ENCODE data around the gene DEAF1.

DNA sequence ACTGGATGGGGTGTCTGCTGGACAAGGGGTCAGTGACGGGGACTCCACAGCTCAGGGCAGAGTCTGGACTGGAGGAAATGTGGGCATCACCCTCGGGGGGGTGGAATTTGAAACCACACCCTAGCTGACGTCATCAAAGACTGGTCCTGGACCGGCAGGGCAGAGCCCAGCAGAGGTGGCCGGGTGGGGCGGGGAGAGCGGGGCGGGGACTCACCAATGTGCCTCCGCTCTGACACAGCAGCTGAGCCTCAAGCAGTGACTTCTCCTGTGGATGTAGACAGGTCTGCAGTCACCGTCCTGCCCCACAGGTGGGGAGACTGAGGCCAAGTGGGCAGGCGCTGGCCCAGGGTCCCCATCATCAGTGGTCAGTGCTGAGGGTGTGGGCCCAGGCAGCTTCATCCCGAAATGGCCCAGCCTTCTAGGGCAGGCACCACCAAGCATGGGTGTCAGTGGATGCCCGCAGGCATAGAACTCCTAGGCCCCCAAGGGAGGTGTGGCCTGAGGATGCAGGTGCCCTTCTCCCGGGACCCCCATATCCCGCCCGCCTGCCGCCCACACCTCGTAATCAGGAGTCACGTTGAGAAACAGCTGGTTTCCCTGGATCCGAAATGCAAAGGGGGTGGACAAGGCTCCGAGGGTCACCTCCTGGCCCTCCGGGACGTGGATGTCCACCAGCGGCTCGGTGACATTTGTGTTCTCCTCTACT lies 70.9 kb downstream of the DEAF1 start:
- TF ChIP-seq CTCF (IDR thresholded peaks at IDR 0.05; ENCODE audit: insufficient read depth, low read length) (no peak), POLR2AphosphoS5 (IDR thresholded peaks at IDR 0.05; ENCODE audit: low read depth) (no peak), GABPA (IDR thresholded peaks at IDR 0.05; ENCODE audit: low read depth) (no peak)
